K562 (cell line): ENCODE measurements around the gene C13orf46. TPM values are rescaled to one million over a fixed set of nuclear protein-coding genes. Genes with fewer than 3 reads are reported as not detected.

Experiments
- ATAC-seq: fragments of 200-7000 bp; cut with Tn5 transposase; 3 replicates; pipeline ENCODE4 v1.9.1; 2020; ENCODE audit warnings: moderate library complexity
- BruUV-seq: library from RNA; stranded (reverse); fragments of 400-500 nt; replicated peaks from 2 replicates; lab custom pipeline; 2021; lab: Mats Ljungman, UMichigan
- CTCF ChIA-PET: fragments of 300-600 bp; formaldehyde crosslinking; extraction: SDS; loops from one replicate; lab custom pipeline; 2021; ENCODE audit warnings: low intra/inter-chr PET ratio; lab: Yijun Ruan, JAX
- POLR2A ChIA-PET: fragments of 300-600, 350-650 bp; sonication (Branson Sonifier 250); formaldehyde crosslinking; extraction: SDS; loops from one replicate; lab custom pipeline; 2021; ENCODE audit warnings: antibody characterized with exemption, inconsistent platforms; lab: Yijun Ruan, JAX
- DNase-seq, 4 experiments: peaks; one replicate each; pipeline versions ENCODE4 v3.0.0 to v3.0.0-alpha.2; 2011 to 2018; ENCODE audit warnings: low spot score in 3 of 4, mixed read lengths in 3 of 4; ENCODE audit errors: extremely low read depth in 1 of 4
- FAIRE-seq: peaks from 2 replicates; lab custom pipeline; 2011; peaks lifted over from hg19 to GRCh38; lab: Jason Lieb, UNC
- H2AFZ ChIP-seq: 2 replicates; pipeline ENCODE4 v1.6.0; 2011; ENCODE audit warnings: low read depth, low read length, control low read depth, inconsistent platforms
- H3K27ac ChIP-seq: fragments of 200-600 bp; 3 replicates; pipeline ENCODE4 v1.8.0; 2011; ENCODE audit warnings: low read depth, mild to moderate bottlenecking, control low read depth, inconsistent platforms, low read length, moderate library complexity, mixed read lengths; ENCODE audit errors: extremely low read depth
- H3K27me3 ChIP-seq, 2 experiments: fragments of 300-600 bp in 1 of 2; 2 replicates in 1 of 2; 3 replicates in 1 of 2; pipeline versions ENCODE4 v1.6.0 to v1.8.0; 2011; ENCODE audit warnings: inconsistent platforms in 2 of 2, low read length in 2 of 2, mild to moderate bottlenecking in 1 of 2, mixed read lengths in 1 of 2, moderate library complexity in 1 of 2; ENCODE audit not compliant: control insufficient read depth in 2 of 2, insufficient read depth in 2 of 2
- H3K36me3 ChIP-seq: fragments of 300-600 bp; 3 replicates; pipeline ENCODE4 v1.8.0; 2011; ENCODE audit warnings: mild to moderate bottlenecking, low read length, inconsistent platforms; ENCODE audit not compliant: control insufficient read depth, insufficient read depth
- H3K4me1 ChIP-seq, 2 experiments: fragments of 200-600 bp in 1 of 2; replicated peaks in 1 of 2; 2 replicates in 1 of 2; 3 replicates in 1 of 2; pipeline versions ENCODE4 v1.5.1 to v1.8.0; 2011; ENCODE audit warnings: inconsistent platforms in 2 of 2, low read length in 2 of 2, mild to moderate bottlenecking in 1 of 2, mixed read lengths in 1 of 2, moderate library complexity in 1 of 2; ENCODE audit not compliant: control insufficient read depth in 2 of 2, insufficient read depth in 2 of 2
- H3K4me2 ChIP-seq: 2 replicates; pipeline ENCODE4 v1.6.1; 2011; ENCODE audit warnings: low read length, control low read depth, inconsistent platforms, mixed read lengths; ENCODE audit not compliant: insufficient read depth
- H3K4me3 ChIP-seq: fragments of 200-600 bp; sonication (generic), shearing (Covaris generic); 2 replicates; pipeline ENCODE4 v1.5.1; 2016; ENCODE audit warnings: control low read depth, inconsistent platforms
- H3K79me2 ChIP-seq: fragments of 200-600 bp; 3 replicates; pipeline ENCODE4 v1.8.0; 2011; ENCODE audit warnings: low read length, inconsistent platforms; ENCODE audit not compliant: control insufficient read depth, insufficient read depth
- H3K9ac ChIP-seq, 2 experiments: 2 replicates each; pipeline versions ENCODE4 v1.6.0 to v1.6.1; 2011; ENCODE audit warnings: low read depth in 2 of 2, low read length in 2 of 2, control low read depth in 1 of 2, inconsistent platforms in 1 of 2, mild to moderate bottlenecking in 1 of 2, mixed read lengths in 1 of 2; ENCODE audit not compliant: insufficient read depth in 1 of 2
- H3K9me1 ChIP-seq: one replicate; pipeline ENCODE4 v1.6.0; 2011; ENCODE audit warnings: inconsistent platforms, mild to moderate bottlenecking, low read length, moderate library complexity; ENCODE audit not compliant: control insufficient read depth, insufficient read depth
- H3K9me3 ChIP-seq: replicated peaks from 2 replicates; pipeline ENCODE4 v1.5.1; 2011; ENCODE audit warnings: low read depth, low read length, inconsistent platforms; ENCODE audit not compliant: control insufficient read depth, insufficient read depth
- H4K20me1 ChIP-seq: replicated peaks from 2 replicates; pipeline ENCODE4 v1.6.1; 2011; ENCODE audit warnings: low read length, inconsistent platforms, mixed read lengths; ENCODE audit not compliant: control insufficient read depth, insufficient read depth
- ARNT ChIP-seq, 2 experiments: fragments of 450-650 bp; IDR thresholded peaks; 2 replicates each; pipeline ENCODE4 v1.6.1; 2016; ENCODE audit warnings: mild to moderate bottlenecking in 1 of 2
- WGBS: fragments of 100-300 bp; shearing (Covaris generic); methylation state at CpG from one replicate; pipeline ENCODE4 v1.1.6; 2016; ENCODE audit warnings: low coverage, mixed read lengths; ENCODE audit not compliant: insufficient coverage; ENCODE audit errors: missing lambda C conversion rate; 5-methylcytosine and 5-hydroxymethylcytosine counted together
- in situ Hi-C: fragments of 300-500 bp; cut with MboI; formaldehyde crosslinking; loops from 4 replicates; pipeline ENCODE4 v1.15.0; 2018; ENCODE audit warnings: inconsistent platforms, mixed read lengths
- intact Hi-C: fragments of 100-400 bp; cut with micrococcal nuclease; formaldehyde crosslinking; loops from 2 replicates; pipeline ENCODE4 v1.14.2; 2022
- polyA plus RNA-seq, 8 experiments: library from polyadenylated mRNA; depleted of rRNA in 4 of 8; stranded (reverse) in 5 of 8; unstranded in 3 of 8; fragments of >200 nt; fragmentation: Nextera tagmentation in 2 of 8; fragmentation: Illumina TruSeq in 1 of 8; extraction: Ambion mirVana in 2 of 8; extraction: Trizol in 1 of 8; gene quantifications; 2 replicates each; pipeline versions ENCODE4 v1.2.1 to v1.2.3, GENCODE V29; 2011 to 2014; ENCODE audit warnings: inconsistent platforms in 1 of 8, missing spikeins in 1 of 8
- total RNA-seq, 7 experiments: library from RNA; depleted of rRNA in 6 of 7; stranded (reverse); fragments of >200 nt in 6 of 7; fragmentation: Illumina TruSeq in 2 of 7; extraction: Trizol in 2 of 7; gene quantifications; 2 replicates each; pipeline versions ENCODE4 v1.2.1 to v1.2.3, GENCODE V29; 2011 to 2021; ENCODE audit warnings: low replicate concordance in 1 of 7
- TF ChIP-seq, protein P1 (sequence below), 3 experiments: fragments of 200-800 bp in 1 of 3; sonication (Bioruptor generic) in 1 of 3; sonication (generic) in 1 of 3; formaldehyde crosslinking in 1 of 3; IDR thresholded peaks; 2 replicates each; pipeline versions ENCODE4 v1.6.1 to v1.8.0; 2016 to 2022; ENCODE audit warnings: mild to moderate bottlenecking in 2 of 3, missing compliant biosample characterization in 2 of 3, missing genetic modification characterization in 2 of 3, missing genetic modification reagents in 1 of 3
- TF ChIP-seq, protein P2 (sequence below): sonication (generic); formaldehyde crosslinking; IDR thresholded peaks from 2 replicates; pipeline ENCODE4 v1.8.0; 2023; ENCODE audit warnings: mild to moderate bottlenecking, missing genetic modification reagents

C13orf46 gene
- total and polyA plus RNA-seq, 9 of the 15 experiments (the other 6 are each of a cell fraction or from before 2014, with no cell fraction given) = 0.04 to 0.24 (median 0.05) TPM; not detected in 4

DNA sequence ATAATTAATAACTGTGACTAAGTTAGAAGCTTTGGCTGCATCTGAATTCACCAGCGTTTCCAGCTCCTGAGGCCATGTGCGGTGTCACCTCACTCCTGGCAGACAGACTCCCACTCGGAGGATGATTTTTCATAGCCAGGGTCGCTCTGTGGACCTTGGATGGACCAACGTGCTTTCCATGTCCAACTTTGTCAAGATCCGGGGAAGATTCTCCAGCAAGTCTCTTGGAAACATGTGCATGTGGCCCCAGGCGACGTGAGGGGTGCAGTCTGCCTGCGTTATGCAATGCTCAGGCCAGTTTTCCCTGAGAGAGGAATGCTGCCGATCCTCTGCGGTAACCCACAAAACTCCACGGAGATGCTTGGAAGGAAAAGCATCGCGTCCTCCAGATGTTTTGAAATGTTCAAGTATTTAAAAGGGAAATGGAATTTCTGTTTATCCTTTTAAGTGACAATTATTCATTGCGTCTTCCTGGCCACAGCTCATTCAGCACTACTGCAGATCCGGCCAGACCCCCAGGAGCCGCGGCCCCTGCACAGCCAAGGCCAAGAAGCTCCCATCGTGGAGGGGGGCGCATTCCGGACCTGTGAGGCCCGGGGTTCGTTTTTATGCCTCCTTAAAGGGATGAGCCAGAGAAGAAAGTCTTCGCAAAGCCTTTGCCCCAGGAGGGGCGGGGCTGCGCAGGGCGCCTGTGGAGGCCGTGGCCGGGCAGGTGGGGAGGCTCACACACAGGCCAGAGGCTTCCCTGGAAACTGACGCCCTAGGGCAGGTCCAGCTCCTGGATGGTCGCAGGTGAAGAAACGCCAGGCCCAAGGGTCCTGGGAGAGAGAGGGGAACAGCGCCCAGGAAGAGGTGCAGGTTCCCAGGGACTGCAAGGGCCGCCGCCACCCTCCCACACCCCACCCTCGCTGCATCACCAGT, 46.0 kb downstream of the C13orf46 start:
- in situ Hi-C loops = loop anchor here (10.0 kb wide), 1 partner anchor 193 kb away; no protein-coding TSS in a partner anchor

More for the DNA sequence above, 46.0 kb downstream of the C13orf46 start:
- H3K4me2 ChIP-seq = no peak overlapping the region
- no peak overlapping the region for H3K27ac ChIP-seq
- peaks cover 17 to 71% of the 10 kb centered on the region in 2 experiments; a peak in 4 of 5 replicates for H3K27me3 ChIP-seq
- H3K9me1 ChIP-seq = no peaks in the 10 kb centered on the region
- 0% methylated on average over 29 of the region's 36 CpGs for WGBS
- H3K9me3 ChIP-seq = no peaks in the 10 kb centered on the region
- no peaks in the 10 kb centered on the region for H4K20me1 ChIP-seq
- H3K36me3 ChIP-seq = no peaks in the 10 kb centered on the region
- intact Hi-C loops = no loop called here
- FAIRE-seq (no peak), ATAC-seq (no peak), DNase-seq (no peak)
- H3K4me3 ChIP-seq = no peak overlapping the region
- H3K4me1 ChIP-seq = peaks cover 0 to 3% of the 10 kb centered on the region in 2 experiments; a peak in 1 of 5 replicates
- BruUV-seq = no TSS peak
- POLR2A ChIA-PET = no interaction called here
- CTCF ChIA-PET = no interaction called here
- H2AFZ ChIP-seq = no peak overlapping the region
- H3K79me2 ChIP-seq = no peaks in the 10 kb centered on the region
- no peak overlapping the region for H3K9ac ChIP-seq
- TF ChIP-seq, protein P1, sequence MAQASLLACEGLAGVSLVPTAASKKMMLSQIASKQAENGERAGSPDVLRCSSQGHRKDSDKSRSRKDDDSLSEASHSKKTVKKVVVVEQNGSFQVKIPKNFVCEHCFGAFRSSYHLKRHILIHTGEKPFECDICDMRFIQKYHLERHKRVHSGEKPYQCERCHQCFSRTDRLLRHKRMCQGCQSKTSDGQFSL (CRISPR knock-in tag; IDR thresholded peaks at IDR 0.05) = no peak
- TF ChIP-seq, protein P1 (tag; IDR thresholded peaks at IDR 0.05) = no peak
- TF ChIP-seq, protein P2, sequence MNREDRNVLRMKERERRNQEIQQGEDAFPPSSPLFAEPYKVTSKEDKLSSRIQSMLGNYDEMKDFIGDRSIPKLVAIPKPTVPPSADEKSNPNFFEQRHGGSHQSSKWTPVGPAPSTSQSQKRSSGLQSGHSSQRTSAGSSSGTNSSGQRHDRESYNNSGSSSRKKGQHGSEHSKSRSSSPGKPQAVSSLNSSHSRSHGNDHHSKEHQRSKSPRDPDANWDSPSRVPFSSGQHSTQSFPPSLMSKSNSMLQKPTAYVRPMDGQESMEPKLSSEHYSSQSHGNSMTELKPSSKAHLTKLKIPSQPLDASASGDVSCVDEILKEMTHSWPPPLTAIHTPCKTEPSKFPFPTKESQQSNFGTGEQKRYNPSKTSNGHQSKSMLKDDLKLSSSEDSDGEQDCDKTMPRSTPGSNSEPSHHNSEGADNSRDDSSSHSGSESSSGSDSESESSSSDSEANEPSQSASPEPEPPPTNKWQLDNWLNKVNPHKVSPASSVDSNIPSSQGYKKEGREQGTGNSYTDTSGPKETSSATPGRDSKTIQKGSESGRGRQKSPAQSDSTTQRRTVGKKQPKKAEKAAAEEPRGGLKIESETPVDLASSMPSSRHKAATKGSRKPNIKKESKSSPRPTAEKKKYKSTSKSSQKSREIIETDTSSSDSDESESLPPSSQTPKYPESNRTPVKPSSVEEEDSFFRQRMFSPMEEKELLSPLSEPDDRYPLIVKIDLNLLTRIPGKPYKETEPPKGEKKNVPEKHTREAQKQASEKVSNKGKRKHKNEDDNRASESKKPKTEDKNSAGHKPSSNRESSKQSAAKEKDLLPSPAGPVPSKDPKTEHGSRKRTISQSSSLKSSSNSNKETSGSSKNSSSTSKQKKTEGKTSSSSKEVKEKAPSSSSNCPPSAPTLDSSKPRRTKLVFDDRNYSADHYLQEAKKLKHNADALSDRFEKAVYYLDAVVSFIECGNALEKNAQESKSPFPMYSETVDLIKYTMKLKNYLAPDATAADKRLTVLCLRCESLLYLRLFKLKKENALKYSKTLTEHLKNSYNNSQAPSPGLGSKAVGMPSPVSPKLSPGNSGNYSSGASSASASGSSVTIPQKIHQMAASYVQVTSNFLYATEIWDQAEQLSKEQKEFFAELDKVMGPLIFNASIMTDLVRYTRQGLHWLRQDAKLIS (CRISPR knock-in tag) = no peak
- no peak for TF ChIP-seq ARNT (IDR thresholded peaks at IDR 0.05)
